Measurements from ENCODE around the gene SLC25A47.
"Not testable (repeated sequence)": the region's sequence is repeated elsewhere in the genome, so short reads cannot be mapped to it uniquely, and the experiment has no call there.

The SLC25A47 gene

DNA sequence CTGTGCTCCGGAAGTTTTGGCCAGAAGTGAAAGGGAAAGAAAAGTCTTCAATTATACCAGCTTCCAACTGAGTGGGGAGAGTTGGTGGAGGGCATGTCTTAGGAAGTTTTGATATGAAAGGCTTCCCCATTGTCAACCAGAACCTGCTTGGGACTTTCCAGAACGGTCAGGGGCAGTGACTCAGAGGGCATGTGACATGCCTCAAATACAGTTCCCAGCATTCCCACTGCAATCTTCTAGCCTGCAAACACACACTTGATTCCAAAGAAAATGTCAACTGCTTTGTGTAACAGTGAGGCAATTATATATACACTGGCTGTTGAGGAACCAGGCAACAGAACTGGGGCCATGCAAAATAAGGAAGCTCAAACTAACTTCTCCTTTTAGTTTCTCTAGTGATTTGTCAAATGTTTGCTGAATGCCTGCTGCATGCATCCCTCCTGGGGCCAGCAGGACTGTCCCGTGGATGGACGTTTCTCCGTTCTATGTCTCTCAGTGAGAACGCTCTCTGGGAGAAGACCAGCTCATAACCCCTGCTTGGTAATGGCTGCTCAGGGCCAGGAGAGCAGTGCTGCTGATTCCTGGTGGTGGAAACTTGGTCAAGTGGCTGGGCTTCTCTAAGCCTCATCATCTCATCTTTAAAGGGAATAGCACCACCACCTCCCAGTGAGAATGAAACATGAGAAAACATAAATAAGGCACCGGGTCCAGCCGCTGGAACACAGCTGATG lies 18.3 kb downstream of the SLC25A47 start:
- no peak overlapping the region for H3K9ac ChIP-seq (ENCODE audit: low read depth, low read length, poor library complexity)
- H3K4ac ChIP-seq (ENCODE audit: low read length) = no peak overlapping the region
- H3K4me3 ChIP-seq (ENCODE audit: low read length in 2 of 2) = peak overlapping the region in 1 of 2 donors; percentile 26
- no peak overlapping the region for H2AK5ac ChIP-seq (ENCODE audit: low read depth, low read length)
- H3K27me3 ChIP-seq (ENCODE audit: control insufficient read depth in 3 of 3, insufficient read depth in 3 of 3, low read depth in 1 of 3, low read length in 3 of 3) = no peaks in the 10 kb centered on the region
- no peak overlapping the region for H2BK120ac ChIP-seq (ENCODE audit: low read depth, low read length)
- H3K79me1 ChIP-seq (ENCODE audit: low read depth, low read length) = peaks cover 1% of the 10 kb centered on the region
- no peak overlapping the region for H3K18ac ChIP-seq (ENCODE audit: low read length)
- H2AFZ ChIP-seq (ENCODE audit: low read length) = no peak overlapping the region
- no peaks in the 10 kb centered on the region for H3K4me1 ChIP-seq (ENCODE audit: control insufficient read depth in 2 of 2, insufficient read depth in 1 of 2, low read depth in 1 of 2, low read length in 2 of 2)
- H3K9me3 ChIP-seq (replicated peaks in 1 of 2; ENCODE audit: control insufficient read depth in 2 of 2, insufficient read depth in 1 of 2, low read depth in 1 of 2, low read length in 2 of 2) = no peaks in the 10 kb centered on the region
- H4K8ac ChIP-seq (ENCODE audit: low read depth, low read length) = no peak overlapping the region
- no CpG with 5 or more reads among the region's 8 CpGs for WGBS, 2 donors (ENCODE audit: extremely low coverage in 2 of 2, insufficient read length in 2 of 2, insufficient replicate concordance in 1 of 2)
- H3K36me3 ChIP-seq (replicated peaks in 1 of 2; ENCODE audit: control insufficient read depth in 2 of 2, insufficient read depth in 2 of 2, low read length in 2 of 2) = peaks cover 31 to 67% of the 10 kb centered on the region in 2 donors
- no peak overlapping the region for H3K4me2 ChIP-seq (ENCODE audit: insufficient read depth, low read length, poor library complexity, severe bottlenecking)
- no peak overlapping the region for H3K23ac ChIP-seq (ENCODE audit: low read depth, low read length, poor library complexity)
- no peak overlapping the region for H3K27ac ChIP-seq (replicated peaks; ENCODE audit: low read length)
- H2BK12ac ChIP-seq (ENCODE audit: low read length) = no peak overlapping the region
- DNase-seq (ENCODE audit: low spot score) = no peak
- no peak overlapping the region for H4K91ac ChIP-seq (ENCODE audit: low read depth, low read length, poor library complexity)
- no peak overlapping the region for H2BK15ac ChIP-seq (ENCODE audit: low read length)
- H3K14ac ChIP-seq (ENCODE audit: low read length) = no peak overlapping the region
- no peak overlapping the region for H2BK5ac ChIP-seq (ENCODE audit: low read length)

GRCh38 chr14:100342195-100342594 lies 19.1 kb downstream of the SLC25A47 start:
- Histone ChIP-seq H3K14ac (ENCODE audit: low read length) (no peak overlapping the region), H3K79me1 (ENCODE audit: low read depth, low read length) (peaks cover 1% of the 10 kb centered on the region), H3K36me3 (replicated peaks in 1 of 2; ENCODE audit: control insufficient read depth in 2 of 2, insufficient read depth in 2 of 2, low read length in 2 of 2) (peaks cover 28 to 67% of the 10 kb centered on the region in 2 donors), H3K4me2 (ENCODE audit: insufficient read depth, low read length, poor library complexity, severe bottlenecking) (no peak overlapping the region), H3K4me1 (ENCODE audit: control insufficient read depth in 2 of 2, insufficient read depth in 1 of 2, low read depth in 1 of 2, low read length in 2 of 2) (no peaks in the 10 kb centered on the region), H3K18ac (ENCODE audit: low read length) (no peak overlapping the region), H3K23ac (ENCODE audit: low read depth, low read length, poor library complexity) (peak overlapping the region; percentile 34), H4K91ac (ENCODE audit: low read depth, low read length, poor library complexity) (no peak overlapping the region), H2AFZ (ENCODE audit: low read length) (no peak overlapping the region), H2BK5ac (ENCODE audit: low read length) (no peak overlapping the region), H3K27ac (replicated peaks; ENCODE audit: low read length) (no peak overlapping the region), H3K9me3 (replicated peaks in 1 of 2; ENCODE audit: control insufficient read depth in 2 of 2, insufficient read depth in 1 of 2, low read depth in 1 of 2, low read length in 2 of 2) (no peaks in the 10 kb centered on the region), H3K4me3 (ENCODE audit: low read length in 2 of 2) (no peak overlapping the region), H3K27me3 (ENCODE audit: control insufficient read depth in 3 of 3, insufficient read depth in 3 of 3, low read depth in 1 of 3, low read length in 3 of 3) (no peaks in the 10 kb centered on the region), H2BK15ac (ENCODE audit: low read length) (no peak overlapping the region), H3K4ac (ENCODE audit: low read length) (no peak overlapping the region), H3K9ac (ENCODE audit: low read depth, low read length, poor library complexity) (no peak overlapping the region), H2BK120ac (ENCODE audit: low read depth, low read length) (no peak overlapping the region), H4K8ac (ENCODE audit: low read depth, low read length) (peak overlapping the region; percentile 65), H2BK12ac (ENCODE audit: low read length) (no peak overlapping the region), H2AK5ac (ENCODE audit: low read depth, low read length) (no peak overlapping the region)
- WGBS, 2 donors (ENCODE audit: extremely low coverage in 2 of 2, insufficient read length in 2 of 2, insufficient replicate concordance in 1 of 2) = no CpG with 5 or more reads among the region's 11 CpGs
- no peak for DNase-seq (ENCODE audit: low spot score)

DNA sequence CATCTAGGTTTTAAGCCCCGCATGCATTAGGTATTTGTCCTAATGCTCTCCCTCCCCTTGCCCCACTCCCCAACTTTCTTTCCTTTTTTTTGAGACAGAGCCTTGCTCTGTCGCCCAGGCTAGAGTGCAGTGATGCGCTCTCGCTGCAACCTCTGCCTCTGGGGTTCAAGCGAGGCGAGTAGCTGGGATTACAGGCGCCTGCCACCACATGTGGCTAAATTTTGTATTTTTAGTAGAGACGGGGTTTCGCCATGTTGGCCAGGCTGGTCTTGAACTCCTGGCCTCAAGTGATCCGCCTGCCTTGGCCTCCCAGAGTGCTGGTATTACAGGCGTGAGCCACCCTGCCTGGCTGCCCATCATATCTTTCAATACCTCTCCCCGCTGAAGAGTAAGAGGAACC lies 19.7 kb downstream of the SLC25A47 start:
- H3K4me3 ChIP-seq (ENCODE audit: low read length in 2 of 2) = not testable (repeated sequence)

DNA sequence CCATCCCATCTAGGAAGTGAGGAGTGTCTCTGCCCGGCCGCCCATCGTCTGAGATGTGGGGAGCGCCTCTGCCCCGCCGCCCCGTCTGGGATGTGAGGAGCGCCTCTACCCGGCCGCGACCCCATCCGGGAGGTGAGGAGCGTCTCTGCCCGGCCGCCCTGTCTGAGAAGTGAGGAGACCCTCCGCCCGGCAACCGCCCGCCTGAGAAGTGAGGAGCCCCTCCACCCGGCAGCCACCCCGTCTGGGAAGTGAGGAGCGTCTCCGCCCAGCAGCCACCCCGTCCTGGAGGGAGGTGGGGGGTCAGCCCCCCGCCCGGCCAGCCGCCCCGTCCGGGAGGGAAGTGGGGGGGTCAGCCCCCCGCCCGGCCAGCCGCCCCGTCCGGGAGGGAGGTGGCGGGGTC lies 21.5 kb downstream of the SLC25A47 start:
- not testable (repeated sequence) for H3K79me1 ChIP-seq (ENCODE audit: low read depth, low read length); DNase-seq (ENCODE audit: low spot score); H3K9ac ChIP-seq (ENCODE audit: low read depth, low read length, poor library complexity); H2BK5ac ChIP-seq (ENCODE audit: low read length); H3K4me2 ChIP-seq (ENCODE audit: insufficient read depth, low read length, poor library complexity, severe bottlenecking); H3K4ac ChIP-seq (ENCODE audit: low read length); H3K23ac ChIP-seq (ENCODE audit: low read depth, low read length, poor library complexity); H2AK5ac ChIP-seq (ENCODE audit: low read depth, low read length); H3K27me3 ChIP-seq (ENCODE audit: control insufficient read depth in 3 of 3, insufficient read depth in 3 of 3, low read depth in 1 of 3, low read length in 3 of 3); H2AFZ ChIP-seq (ENCODE audit: low read length); H3K4me3 ChIP-seq (ENCODE audit: low read length in 2 of 2); H3K27ac ChIP-seq (replicated peaks; ENCODE audit: low read length); H3K9me3 ChIP-seq (replicated peaks in 1 of 2; ENCODE audit: control insufficient read depth in 2 of 2, insufficient read depth in 1 of 2, low read depth in 1 of 2, low read length in 2 of 2); H3K18ac ChIP-seq (ENCODE audit: low read length); H4K8ac ChIP-seq (ENCODE audit: low read depth, low read length); H3K14ac ChIP-seq (ENCODE audit: low read length); H4K91ac ChIP-seq (ENCODE audit: low read depth, low read length, poor library complexity); H2BK15ac ChIP-seq (ENCODE audit: low read length); H3K4me1 ChIP-seq (ENCODE audit: control insufficient read depth in 2 of 2, insufficient read depth in 1 of 2, low read depth in 1 of 2, low read length in 2 of 2); H2BK120ac ChIP-seq (ENCODE audit: low read depth, low read length); H2BK12ac ChIP-seq (ENCODE audit: low read length)
- no CpG with 5 or more reads among the region's 35 CpGs for WGBS, 2 donors (ENCODE audit: extremely low coverage in 2 of 2, insufficient read length in 2 of 2, insufficient replicate concordance in 1 of 2)
- H3K36me3 ChIP-seq (replicated peaks in 1 of 2; ENCODE audit: control insufficient read depth in 2 of 2, insufficient read depth in 2 of 2, low read length in 2 of 2) = peaks cover 26 to 72% of the 10 kb centered on the region in 2 donors

More for the DNA sequence above, 19.7 kb downstream of the SLC25A47 start:
- not testable (repeated sequence) for H3K14ac ChIP-seq (ENCODE audit: low read length); H2BK12ac ChIP-seq (ENCODE audit: low read length); H3K9ac ChIP-seq (ENCODE audit: low read depth, low read length, poor library complexity); H3K4me2 ChIP-seq (ENCODE audit: insufficient read depth, low read length, poor library complexity, severe bottlenecking); H2BK15ac ChIP-seq (ENCODE audit: low read length); H4K91ac ChIP-seq (ENCODE audit: low read depth, low read length, poor library complexity); H3K18ac ChIP-seq (ENCODE audit: low read length); H2BK5ac ChIP-seq (ENCODE audit: low read length); H3K4me1 ChIP-seq (ENCODE audit: control insufficient read depth in 2 of 2, insufficient read depth in 1 of 2, low read depth in 1 of 2, low read length in 2 of 2); H2BK120ac ChIP-seq (ENCODE audit: low read depth, low read length); DNase-seq (ENCODE audit: low spot score); H3K27me3 ChIP-seq (ENCODE audit: control insufficient read depth in 3 of 3, insufficient read depth in 3 of 3, low read depth in 1 of 3, low read length in 3 of 3); H2AFZ ChIP-seq (ENCODE audit: low read length); H4K8ac ChIP-seq (ENCODE audit: low read depth, low read length); H2AK5ac ChIP-seq (ENCODE audit: low read depth, low read length); H3K79me1 ChIP-seq (ENCODE audit: low read depth, low read length); H3K23ac ChIP-seq (ENCODE audit: low read depth, low read length, poor library complexity); H3K27ac ChIP-seq (replicated peaks; ENCODE audit: low read length); H3K9me3 ChIP-seq (replicated peaks in 1 of 2; ENCODE audit: control insufficient read depth in 2 of 2, insufficient read depth in 1 of 2, low read depth in 1 of 2, low read length in 2 of 2); H3K4ac ChIP-seq (ENCODE audit: low read length)
- WGBS, 2 donors (ENCODE audit: extremely low coverage in 2 of 2, insufficient read length in 2 of 2, insufficient replicate concordance in 1 of 2) = no CpG with 5 or more reads among the region's 12 CpGs
- H3K36me3 ChIP-seq (replicated peaks in 1 of 2; ENCODE audit: control insufficient read depth in 2 of 2, insufficient read depth in 2 of 2, low read length in 2 of 2) = peaks cover 26 to 63% of the 10 kb centered on the region in 2 donors

Measured in neuronal stem cell (in vitro differentiated cells).